Neural cell (in vitro differentiated cells): Measurements from ENCODE around the gene MOB2.

Experiments used
- RAD21 ChIP-seq: fragments of 450-650 bp; conservative IDR thresholded peaks from 2 replicates; pipeline ENCODE4 v1.6.1; 2014; ENCODE audit warnings: antibody characterized with exemption, mild to moderate bottlenecking, moderate library complexity
- SMC3 ChIP-seq: fragments of 450-650 bp; conservative IDR thresholded peaks from 2 replicates; pipeline ENCODE4 v1.6.1; 2014; ENCODE audit warnings: antibody characterized with exemption, mild to moderate bottlenecking, moderate library complexity; ENCODE audit not compliant: poor library complexity
- TF ChIP-seq, protein P1 (sequence below): fragments of 450-650 bp; IDR thresholded peaks from 2 replicates; pipeline ENCODE4 v1.5.1; 2014; ENCODE audit warnings: antibody characterized with exemption, mild to moderate bottlenecking, moderate library complexity; ENCODE audit not compliant: poor library complexity, severe bottlenecking
- TF ChIP-seq, protein P2 (sequence below): IDR thresholded peaks from 2 replicates; pipeline ENCODE4 v1.6.1; 2012; ENCODE audit warnings: borderline replicate concordance

DNA sequence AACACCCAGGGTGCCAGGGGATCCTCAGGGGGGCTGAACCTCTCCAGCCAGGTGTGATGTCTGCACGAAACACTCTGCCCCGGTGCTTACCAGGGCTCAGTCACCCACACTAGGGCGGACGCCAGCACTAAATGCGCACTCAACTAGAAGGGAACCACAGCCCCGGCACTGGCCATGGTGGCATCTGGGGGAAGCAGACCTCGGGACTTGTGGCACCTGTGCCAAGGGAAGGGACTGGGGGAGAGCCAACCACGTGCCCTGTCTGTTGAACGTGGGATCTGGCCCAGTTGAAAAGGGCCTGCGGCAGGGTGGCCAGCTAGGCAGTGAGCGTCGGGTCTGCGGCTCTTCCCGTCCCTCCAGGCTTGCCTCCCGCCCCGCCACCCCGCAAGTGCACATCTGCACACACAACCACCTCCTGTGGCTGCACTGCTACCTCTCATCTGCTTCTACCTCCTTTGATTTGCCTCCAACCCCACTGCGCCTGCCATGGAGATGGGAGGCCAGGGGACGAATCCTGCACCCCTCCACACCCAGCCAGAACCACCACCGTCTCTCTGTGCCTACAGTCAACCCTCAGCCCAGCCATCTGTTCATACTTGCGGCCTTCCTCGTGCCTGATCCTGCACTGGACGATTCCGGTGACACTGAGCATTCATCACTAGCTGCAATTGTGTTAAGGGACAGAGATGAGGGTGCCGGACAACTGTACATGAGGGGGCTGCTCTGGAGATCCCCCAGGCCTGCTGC is 15.0 kb upstream of the MOB2 start:
- no peak for TF ChIP-seq RAD21
- TF ChIP-seq, protein P1, sequence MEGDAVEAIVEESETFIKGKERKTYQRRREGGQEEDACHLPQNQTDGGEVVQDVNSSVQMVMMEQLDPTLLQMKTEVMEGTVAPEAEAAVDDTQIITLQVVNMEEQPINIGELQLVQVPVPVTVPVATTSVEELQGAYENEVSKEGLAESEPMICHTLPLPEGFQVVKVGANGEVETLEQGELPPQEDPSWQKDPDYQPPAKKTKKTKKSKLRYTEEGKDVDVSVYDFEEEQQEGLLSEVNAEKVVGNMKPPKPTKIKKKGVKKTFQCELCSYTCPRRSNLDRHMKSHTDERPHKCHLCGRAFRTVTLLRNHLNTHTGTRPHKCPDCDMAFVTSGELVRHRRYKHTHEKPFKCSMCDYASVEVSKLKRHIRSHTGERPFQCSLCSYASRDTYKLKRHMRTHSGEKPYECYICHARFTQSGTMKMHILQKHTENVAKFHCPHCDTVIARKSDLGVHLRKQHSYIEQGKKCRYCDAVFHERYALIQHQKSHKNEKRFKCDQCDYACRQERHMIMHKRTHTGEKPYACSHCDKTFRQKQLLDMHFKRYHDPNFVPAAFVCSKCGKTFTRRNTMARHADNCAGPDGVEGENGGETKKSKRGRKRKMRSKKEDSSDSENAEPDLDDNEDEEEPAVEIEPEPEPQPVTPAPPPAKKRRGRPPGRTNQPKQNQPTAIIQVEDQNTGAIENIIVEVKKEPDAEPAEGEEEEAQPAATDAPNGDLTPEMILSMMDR: no peak
- TF ChIP-seq, protein P2, sequence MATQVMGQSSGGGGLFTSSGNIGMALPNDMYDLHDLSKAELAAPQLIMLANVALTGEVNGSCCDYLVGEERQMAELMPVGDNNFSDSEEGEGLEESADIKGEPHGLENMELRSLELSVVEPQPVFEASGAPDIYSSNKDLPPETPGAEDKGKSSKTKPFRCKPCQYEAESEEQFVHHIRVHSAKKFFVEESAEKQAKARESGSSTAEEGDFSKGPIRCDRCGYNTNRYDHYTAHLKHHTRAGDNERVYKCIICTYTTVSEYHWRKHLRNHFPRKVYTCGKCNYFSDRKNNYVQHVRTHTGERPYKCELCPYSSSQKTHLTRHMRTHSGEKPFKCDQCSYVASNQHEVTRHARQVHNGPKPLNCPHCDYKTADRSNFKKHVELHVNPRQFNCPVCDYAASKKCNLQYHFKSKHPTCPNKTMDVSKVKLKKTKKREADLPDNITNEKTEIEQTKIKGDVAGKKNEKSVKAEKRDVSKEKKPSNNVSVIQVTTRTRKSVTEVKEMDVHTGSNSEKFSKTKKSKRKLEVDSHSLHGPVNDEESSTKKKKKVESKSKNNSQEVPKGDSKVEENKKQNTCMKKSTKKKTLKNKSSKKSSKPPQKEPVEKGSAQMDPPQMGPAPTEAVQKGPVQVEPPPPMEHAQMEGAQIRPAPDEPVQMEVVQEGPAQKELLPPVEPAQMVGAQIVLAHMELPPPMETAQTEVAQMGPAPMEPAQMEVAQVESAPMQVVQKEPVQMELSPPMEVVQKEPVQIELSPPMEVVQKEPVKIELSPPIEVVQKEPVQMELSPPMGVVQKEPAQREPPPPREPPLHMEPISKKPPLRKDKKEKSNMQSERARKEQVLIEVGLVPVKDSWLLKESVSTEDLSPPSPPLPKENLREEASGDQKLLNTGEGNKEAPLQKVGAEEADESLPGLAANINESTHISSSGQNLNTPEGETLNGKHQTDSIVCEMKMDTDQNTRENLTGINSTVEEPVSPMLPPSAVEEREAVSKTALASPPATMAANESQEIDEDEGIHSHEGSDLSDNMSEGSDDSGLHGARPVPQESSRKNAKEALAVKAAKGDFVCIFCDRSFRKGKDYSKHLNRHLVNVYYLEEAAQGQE: no peak
- TF ChIP-seq SMC3: no peak
